Brain microvascular endothelial cell (primary cell): ENCODE data around the gene IDH1.

ENCODE experiments used
- DNase-seq: peaks from one replicate; pipeline ENCODE4 v3.0.0-alpha.2; 2020
- H3K27ac ChIP-seq: fragments of 250-450 bp; sonication (Bioruptor Pico); 2 replicates; pipeline ENCODE4 v1.5.1; 2020; ENCODE audit warnings: mild to moderate bottlenecking, moderate library complexity
- H3K27me3 ChIP-seq: fragments of 250-450 bp; sonication (Bioruptor Pico); replicated peaks from 2 replicates; pipeline ENCODE4 v1.5.1; 2020; ENCODE audit warnings: mild to moderate bottlenecking
- H3K36me3 ChIP-seq: fragments of 250-450 bp; sonication (Bioruptor Pico); replicated peaks from 2 replicates; pipeline ENCODE4 v1.5.1; 2020; ENCODE audit warnings: mild to moderate bottlenecking
- H3K4me3 ChIP-seq: 2 replicates; pipeline ENCODE4 v1.5.1; 2011; ENCODE audit warnings: low read depth, mild to moderate bottlenecking, control low read depth, low read length, moderate library complexity
- CTCF ChIP-seq: IDR thresholded peaks from 2 replicates; pipeline ENCODE4 v1.5.1; 2011; ENCODE audit warnings: low read depth, mild to moderate bottlenecking, moderate library complexity, low read length, control low read depth, inconsistent platforms; ENCODE audit errors: missing control alignments
- in situ Hi-C: cut with HindIII; loops from 2 replicates; pipeline ENCODE4 v1.10.0; 2017; ENCODE audit warnings: low sequenced_read_pairs, low pct_ligation_motif_present

Gene IDH1

GRCh38 chr2:208239770-208240493 is 14.9 kb downstream of the IDH1 start:
- no peak overlapping the region for H3K4me3 ChIP-seq
- in situ Hi-C loops = no loop called here
- peaks cover 56% of the 10 kb centered on the region for H3K36me3 ChIP-seq
- H3K27ac ChIP-seq = no peak overlapping the region
- no peak for TF ChIP-seq CTCF
- no peaks in the 10 kb centered on the region for H3K27me3 ChIP-seq
- no peak for DNase-seq

GRCh38 chr2:208235860-208236259 is 19.0 kb downstream of the IDH1 start:
- no peak for DNase-seq
- no peak overlapping the region for H3K4me3 ChIP-seq
- H3K36me3 ChIP-seq = peaks cover 28% of the 10 kb centered on the region
- no peak for TF ChIP-seq CTCF
- H3K27me3 ChIP-seq = no peaks in the 10 kb centered on the region
- H3K27ac ChIP-seq = no peak overlapping the region
- in situ Hi-C loops = no loop called here

GRCh38 chr2:208234786-208235185 is 20.1 kb downstream of the IDH1 start:
- Histone ChIP-seq H3K27me3 (no peaks in the 10 kb centered on the region), H3K36me3 (peaks cover 19% of the 10 kb centered on the region), H3K27ac (no peak overlapping the region), H3K4me3 (no peak overlapping the region)
- in situ Hi-C loops = no loop called here
- no peak for TF ChIP-seq CTCF
- DNase-seq = no peak

- Histone ChIP-seq H3K4me3 (no peak overlapping the region), H3K27ac (no peak overlapping the region), H3K27me3 (no peaks in the 10 kb centered on the region), H3K36me3 (no peaks in the 10 kb centered on the region)
- in situ Hi-C loops = no loop called here
- no peak for TF ChIP-seq CTCF
- no peak for DNase-seq
Observed at GRCh38 chr2:208228476-208228875, 26.4 kb downstream of the IDH1 start.

- H3K27me3 ChIP-seq = no peaks in the 10 kb centered on the region
- no peak for TF ChIP-seq CTCF
- in situ Hi-C loops = no loop called here
- H3K36me3 ChIP-seq = no peaks in the 10 kb centered on the region
- no peak overlapping the region for H3K4me3 ChIP-seq
- no peak overlapping the region for H3K27ac ChIP-seq
- DNase-seq = no peak
Observed at GRCh38 chr2:208227581-208228232, 27.2 kb downstream of the IDH1 start.

GRCh38 chr2:208224802-208225201 is 30.1 kb downstream of the IDH1 start:
- no peak for DNase-seq
- Histone ChIP-seq H3K27ac (no peak overlapping the region), H3K4me3 (no peak overlapping the region), H3K27me3 (no peaks in the 10 kb centered on the region), H3K36me3 (no peaks in the 10 kb centered on the region)
- in situ Hi-C loops = no loop called here
- TF ChIP-seq CTCF = no peak
